HepG2 (cell line): ENCODE results near the gene LRRC45. TPM values are rescaled to one million over a fixed set of nuclear protein-coding genes. Genes with fewer than 3 reads are reported as not detected.

Experiments used
- ARID2 ChIP-seq: sonication (generic); formaldehyde crosslinking; IDR thresholded peaks from 2 replicates; pipeline ENCODE4 v1.8.1; 2022; ENCODE audit warnings: mild to moderate bottlenecking, missing genetic modification reagents, borderline replicate concordance
- ATF6 ChIP-seq: sonication (generic); formaldehyde crosslinking; conservative IDR thresholded peaks from 2 replicates; pipeline ENCODE4 v1.4.0; 2020; ENCODE audit warnings: missing genetic modification reagents
- CBX1 ChIP-seq: IDR thresholded peaks from one replicate; pipeline ENCODE4 v1.6.1; 2016; ENCODE audit warnings: antibody characterized with exemption, low read depth
- CERS6 ChIP-seq: sonication (generic); formaldehyde crosslinking; IDR thresholded peaks from 2 replicates; pipeline ENCODE4 v1.5.0; 2020; ENCODE audit warnings: missing genetic modification reagents
- GPN1 ChIP-seq: sonication (generic); formaldehyde crosslinking; IDR thresholded peaks from 2 replicates; pipeline ENCODE4 v1.5.1; 2020; ENCODE audit warnings: missing genetic modification reagents, borderline replicate concordance
- HES4 ChIP-seq: sonication (generic); formaldehyde crosslinking; IDR thresholded peaks from 2 replicates; pipeline ENCODE4 v1.9.0; 2021; ENCODE audit warnings: mild to moderate bottlenecking, missing genetic modification reagents, borderline replicate concordance
- HINFP ChIP-seq: sonication (generic); formaldehyde crosslinking; IDR thresholded peaks from 2 replicates; pipeline ENCODE4 v1.4.0; 2020; ENCODE audit warnings: low read depth, mild to moderate bottlenecking, missing genetic modification reagents
- HOXA9 ChIP-seq: sonication (generic); formaldehyde crosslinking; IDR thresholded peaks from 2 replicates; pipeline ENCODE4 v1.8.1; 2022; ENCODE audit warnings: missing genetic modification reagents, mild to moderate bottlenecking, moderate library complexity, borderline replicate concordance
- SETDB1 ChIP-seq: sonication (generic); formaldehyde crosslinking; IDR thresholded peaks from 2 replicates; pipeline ENCODE4 v1.5.1; 2020; ENCODE audit warnings: missing genetic modification reagents, mild to moderate bottlenecking, borderline replicate concordance
- SIX1 ChIP-seq: sonication (generic); formaldehyde crosslinking; IDR thresholded peaks from 2 replicates; pipeline ENCODE4 v1.4.0; 2020; ENCODE audit warnings: missing genetic modification reagents, borderline replicate concordance
- SMYD3 ChIP-seq: sonication (generic); formaldehyde crosslinking; IDR thresholded peaks from 2 replicates; pipeline ENCODE4 v1.8.1; 2023; ENCODE audit warnings: mild to moderate bottlenecking, missing genetic modification reagents
- SYNCRIP ChIP-seq: fragments of 200-400 bp; formaldehyde crosslinking; IDR thresholded peaks from 2 replicates; pipeline ENCODE4 v1.6.1; 2018; ENCODE audit warnings: mild to moderate bottlenecking, low read depth, low read length; ENCODE audit not compliant: insufficient read depth
- TAF15 ChIP-seq: fragments of 200-400 bp; formaldehyde crosslinking; IDR thresholded peaks from one replicate; pipeline ENCODE4 v1.6.1; 2018; ENCODE audit warnings: mild to moderate bottlenecking, low read depth, low read length; ENCODE audit not compliant: poor library complexity, severe bottlenecking
- ZFYVE20 ChIP-seq: sonication (generic); formaldehyde crosslinking; IDR thresholded peaks from 2 replicates; pipeline ENCODE4 v1.8.0; 2023; ENCODE audit warnings: low read depth, mild to moderate bottlenecking, moderate library complexity, missing genetic modification reagents, borderline replicate concordance
- ZNF572 ChIP-seq: sonication (generic); formaldehyde crosslinking; IDR thresholded peaks from 2 replicates; pipeline ENCODE4 v1.5.1; 2020; ENCODE audit warnings: mild to moderate bottlenecking, missing genetic modification reagents
- ZNF619 ChIP-seq: sonication (generic); formaldehyde crosslinking; IDR thresholded peaks from 2 replicates; pipeline ENCODE4 v1.4.0; 2020; ENCODE audit warnings: mild to moderate bottlenecking, missing genetic modification reagents
- ZNF678 ChIP-seq: sonication (generic); formaldehyde crosslinking; IDR thresholded peaks from 2 replicates; pipeline ENCODE4 v1.4.0; 2020; ENCODE audit warnings: mild to moderate bottlenecking, missing genetic modification reagents
- ZNF775 ChIP-seq: sonication (generic); formaldehyde crosslinking; IDR thresholded peaks from 2 replicates; pipeline ENCODE4 v1.4.0; 2020; ENCODE audit warnings: missing genetic modification reagents, mild to moderate bottlenecking, moderate library complexity, borderline replicate concordance
- polyA plus RNA-seq, 8 experiments: library from polyadenylated mRNA; depleted of rRNA in 3 of 8; stranded (reverse) in 7 of 8; unstranded in 1 of 8; fragments of >200 nt; fragmentation: Illumina TruSeq in 4 of 8; extraction: Trizol in 4 of 8; gene quantifications; 2 replicates each; pipeline versions ENCODE4 v1.2.1 to v1.2.3, GENCODE V29; 2011 to 2016; ENCODE audit warnings: low read depth in 4 of 8, missing spikeins in 1 of 8, mixed read lengths in 1 of 8; ENCODE audit not compliant: insufficient read depth in 1 of 8
- total RNA-seq, 5 experiments: library from RNA; depleted of rRNA; stranded (reverse); fragments of >200 nt; fragmentation: Illumina TruSeq; extraction: Trizol; gene quantifications; 2 replicates each; pipeline ENCODE4 v1.2.3, GENCODE V29; 2016; ENCODE audit warnings: low read depth in 1 of 5
- TF ChIP-seq, protein P1 (sequence below): sonication (generic); formaldehyde crosslinking; IDR thresholded peaks from 2 replicates; pipeline ENCODE4 v1.4.0; 2020; ENCODE audit warnings: missing genetic modification reagents, borderline replicate concordance

LRRC45 gene
- total and polyA plus RNA-seq, 2 of the 13 experiments (the other 11 are each of a cell fraction or from before 2014, with no cell fraction given): 11.6 to 48.1 TPM

DNA sequence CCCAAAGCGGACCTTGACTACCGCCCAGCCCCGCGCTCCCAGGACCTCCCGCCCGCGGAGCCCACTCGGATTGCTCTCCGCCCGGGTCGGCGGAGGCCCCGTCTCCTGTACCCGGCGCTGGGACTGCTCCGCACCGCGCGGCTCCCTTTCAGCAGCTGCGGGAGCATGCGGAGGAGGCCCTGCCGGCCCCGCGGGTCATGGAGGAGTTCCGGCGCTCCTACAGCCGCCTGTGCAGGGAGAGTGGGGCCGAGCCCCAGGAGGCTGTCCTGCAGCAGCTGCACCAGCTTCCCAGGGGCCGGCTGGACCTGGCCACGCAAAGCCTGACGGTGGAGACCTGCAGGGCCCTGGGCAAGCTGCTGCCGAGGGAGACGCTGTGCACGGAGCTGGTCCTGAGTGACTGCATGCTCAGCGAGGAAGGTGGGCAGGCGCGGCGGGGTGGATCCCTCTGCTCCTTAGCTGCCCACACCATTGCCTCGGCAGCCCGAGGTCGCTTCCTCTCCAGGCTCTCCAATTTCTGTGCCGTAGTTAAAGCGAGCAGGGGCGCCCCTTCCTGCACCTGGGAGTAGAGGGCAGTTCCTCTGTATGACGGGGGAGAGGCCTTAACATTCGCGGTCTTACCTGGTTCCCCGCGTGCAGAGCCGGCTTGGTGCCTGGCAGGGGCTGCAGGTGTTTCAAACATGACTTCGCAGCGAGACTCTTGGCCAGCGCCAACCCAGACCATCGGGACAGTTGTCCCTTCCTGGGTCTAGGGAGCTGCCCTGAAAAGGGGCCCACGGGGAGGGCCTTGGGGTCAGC, 539 bp downstream of the LRRC45 start (continued):
- no peak for TF ChIP-seq CBX1
- no peak; the same call in 1 of the 2 replicates for TF ChIP-seq SMYD3
- TF ChIP-seq SYNCRIP: no peak
- no peak for TF ChIP-seq GPN1 (CRISPR knock-in tag)
- no peak for TF ChIP-seq SETDB1 (CRISPR knock-in tag)
- TF ChIP-seq HOXA9 (CRISPR knock-in tag): no peak; the same call in 1 of the 2 replicates
- TF ChIP-seq ATF6 (CRISPR knock-in tag): no peak
- TF ChIP-seq ZNF775 (CRISPR knock-in tag): no peak
- peak; percentile 96 for TF ChIP-seq ARID2 (CRISPR knock-in tag)
- no peak for TF ChIP-seq HINFP (CRISPR knock-in tag)
- no peak for TF ChIP-seq ZNF678
- no peak for TF ChIP-seq ZNF572 (CRISPR knock-in tag)
- no peak for TF ChIP-seq CERS6 (CRISPR knock-in tag)
- TF ChIP-seq HES4 (CRISPR knock-in tag): peak; percentile 82; the same call in 1 of the 2 replicates
- TF ChIP-seq, protein P1, sequence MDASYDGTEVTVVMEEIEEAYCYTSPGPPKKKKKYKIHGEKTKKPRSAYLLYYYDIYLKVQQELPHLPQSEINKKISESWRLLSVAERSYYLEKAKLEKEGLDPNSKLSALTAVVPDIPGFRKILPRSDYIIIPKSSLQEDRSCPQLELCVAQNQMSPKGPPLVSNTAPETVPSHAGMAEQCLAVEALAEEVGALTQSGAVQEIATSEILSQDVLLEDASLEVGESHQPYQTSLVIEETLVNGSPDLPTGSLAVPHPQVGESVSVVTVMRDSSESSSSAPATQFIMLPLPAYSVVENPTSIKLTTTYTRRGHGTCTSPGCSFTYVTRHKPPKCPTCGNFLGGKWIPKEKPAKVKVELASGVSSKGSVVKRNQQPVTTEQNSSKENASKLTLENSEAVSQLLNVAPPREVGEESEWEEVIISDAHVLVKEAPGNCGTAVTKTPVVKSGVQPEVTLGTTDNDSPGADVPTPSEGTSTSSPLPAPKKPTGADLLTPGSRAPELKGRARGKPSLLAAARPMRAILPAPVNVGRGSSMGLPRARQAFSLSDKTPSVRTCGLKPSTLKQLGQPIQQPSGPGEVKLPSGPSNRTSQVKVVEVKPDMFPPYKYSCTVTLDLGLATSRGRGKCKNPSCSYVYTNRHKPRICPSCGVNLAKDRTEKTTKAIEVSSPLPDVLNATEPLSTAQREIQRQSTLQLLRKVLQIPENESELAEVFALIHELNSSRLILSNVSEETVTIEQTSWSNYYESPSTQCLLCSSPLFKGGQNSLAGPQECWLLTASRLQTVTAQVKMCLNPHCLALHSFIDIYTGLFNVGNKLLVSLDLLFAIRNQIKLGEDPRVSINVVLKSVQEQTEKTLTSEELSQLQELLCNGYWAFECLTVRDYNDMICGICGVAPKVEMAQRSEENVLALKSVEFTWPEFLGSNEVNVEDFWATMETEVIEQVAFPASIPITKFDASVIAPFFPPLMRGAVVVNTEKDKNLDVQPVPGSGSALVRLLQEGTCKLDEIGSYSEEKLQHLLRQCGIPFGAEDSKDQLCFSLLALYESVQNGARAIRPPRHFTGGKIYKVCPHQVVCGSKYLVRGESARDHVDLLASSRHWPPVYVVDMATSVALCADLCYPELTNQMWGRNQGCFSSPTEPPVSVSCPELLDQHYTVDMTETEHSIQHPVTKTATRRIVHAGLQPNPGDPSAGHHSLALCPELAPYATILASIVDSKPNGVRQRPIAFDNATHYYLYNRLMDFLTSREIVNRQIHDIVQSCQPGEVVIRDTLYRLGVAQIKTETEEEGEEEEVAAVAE (CRISPR knock-in tag): no peak
- TF ChIP-seq ZNF619 (CRISPR knock-in tag): 0 out of 2 replicates have a peak, but pooled peaks have one; percentile 7
- TF ChIP-seq SIX1: no peak
- no peak for TF ChIP-seq TAF15
- no peak for TF ChIP-seq ZFYVE20 (CRISPR knock-in tag)
